ENCODE measurements around the gene MTFR1L. TPM values are rescaled to one million over a fixed set of nuclear protein-coding genes. Genes with fewer than 3 reads are reported as not detected.

Gene MTFR1L
- total RNA-seq, 2 donors from 2014 or later: 39.7 to 56.4 TPM

GRCh38 chr1:25869909-25870606 is 50.3 kb downstream of the MTFR1L start:
- intact Hi-C loops (cut with DNase I): no loop called here
- Histone ChIP-seq H3K27me3 (no peaks in the 10 kb centered on the region), H3K9me3 (no peaks in the 10 kb centered on the region), H3K4me1 (peaks cover 91% of the 10 kb centered on the region), H3K4me3 (no peak overlapping the region), H3K27ac (peak overlapping the region in 3 of 4 donors; percentile 44 to 68 (median 49)), H3K36me3 (replicated peaks in 1 of 2; ENCODE audit: insufficient read depth in 1 of 2, low read depth in 2 of 2) (no peaks in the 10 kb centered on the region)
- ATAC-seq (no peak), DNase-seq (no peak)
- 58 to 68% methylated on average over 3 to 6 of the region's 6 CpGs for WGBS, 2 donors
- no peak for TF ChIP-seq CTCF (IDR thresholded peaks at IDR 0.05)
- TF ChIP-seq POLR2A (IDR thresholded peaks at IDR 0.05): no peak

- ATAC-seq (no peak), DNase-seq (no peak)
- Histone ChIP-seq H3K4me1 (peaks cover 95% of the 10 kb centered on the region), H3K4me3 (no peak overlapping the region), H3K27ac (peak overlapping the region in 3 of 4 donors; percentile 68 to 84 (median 82)), H3K9me3 (no peaks in the 10 kb centered on the region), H3K27me3 (no peaks in the 10 kb centered on the region), H3K36me3 (replicated peaks in 1 of 2; ENCODE audit: insufficient read depth in 1 of 2, low read depth in 2 of 2) (no peaks in the 10 kb centered on the region)
- 10 to 39% methylated on average over 1 of the region's 1 CpG for WGBS, 2 donors
- TF ChIP-seq POLR2A (IDR thresholded peaks at IDR 0.05): no peak
- TF ChIP-seq CTCF (IDR thresholded peaks at IDR 0.05): no peak
- intact Hi-C loops (cut with DNase I): no loop called here
Measured at GRCh38 chr1:25870614-25871013, 50.9 kb downstream of the MTFR1L start.

- H3K9me3 ChIP-seq: no peaks in the 10 kb centered on the region
- intact Hi-C loops (cut with DNase I): no loop called here
- peak overlapping the region; percentile 35 to 84 (median 75) for H3K27ac ChIP-seq
- no peaks in the 10 kb centered on the region for H3K36me3 ChIP-seq (replicated peaks in 1 of 2; ENCODE audit: insufficient read depth in 1 of 2, low read depth in 2 of 2)
- peaks cover 97% of the 10 kb centered on the region for H3K4me1 ChIP-seq
- 10 to 12% methylated on average over 4 to 5 of the region's 5 CpGs for WGBS, 2 donors
- TF ChIP-seq POLR2A (IDR thresholded peaks at IDR 0.05): no peak
- TF ChIP-seq CTCF (IDR thresholded peaks at IDR 0.05): no peak
- ATAC-seq (no peak), DNase-seq (peak in 3 of 4 donors; percentile 32 to 54 (median 38))
- H3K4me3 ChIP-seq: no peak overlapping the region
- H3K27me3 ChIP-seq: no peaks in the 10 kb centered on the region
Measured at GRCh38 chr1:25871086-25871703, 51.4 kb downstream of the MTFR1L start.

- peak overlapping the region; percentile 35 to 84 (median 75) for H3K27ac ChIP-seq
- TF ChIP-seq POLR2A (IDR thresholded peaks at IDR 0.05) (peak in 1 of 3 donors; percentile 23), CTCF (IDR thresholded peaks at IDR 0.05) (no peak)
- H3K9me3 ChIP-seq: no peaks in the 10 kb centered on the region
- 19 to 37% methylated on average over 8 to 9 of the region's 9 CpGs for WGBS, 2 donors
- H3K4me3 ChIP-seq: no peak overlapping the region
- peaks cover 96% of the 10 kb centered on the region for H3K4me1 ChIP-seq
- no peaks in the 10 kb centered on the region for H3K27me3 ChIP-seq
- DNase-seq: peak; percentile 88 to 96 (median 94)
- ATAC-seq: peak; percentile 68
- no peaks in the 10 kb centered on the region for H3K36me3 ChIP-seq (replicated peaks in 1 of 2; ENCODE audit: insufficient read depth in 1 of 2, low read depth in 2 of 2)
- intact Hi-C loops (cut with DNase I): no loop called here
Measured at GRCh38 chr1:25871704-25872494, 52.1 kb downstream of the MTFR1L start.
